ENCODE measurements around the gene TMEM183A. TPM values are rescaled to one million over a fixed set of nuclear protein-coding genes. Genes with fewer than 3 reads are reported as not detected.

The TMEM183A gene
- total and polyA plus RNA-seq, 9 of the 15 experiments (the other 6 are each of a cell fraction or from before 2014, with no cell fraction given), result 23.4 to 190 (median 124) TPM

- in situ Hi-C loops (cut with MboI), result no loop called here
Measured at GRCh38 chr1:202987922-202988583, 19.1 kb upstream of the TMEM183A start.

More at GRCh38 chr1:202987922-202988583, 19.1 kb upstream of the TMEM183A start:
- H4K20me1 ChIP-seq (replicated peaks; ENCODE audit: control insufficient read depth, insufficient read depth, low read length), result no peaks in the 10 kb centered on the region
- H3K4me3 ChIP-seq, result no peak overlapping the region
- WGBS (ENCODE audit: insufficient coverage, low coverage, missing lambda C conversion rate), result 61% methylated on average over 5 of the region's 5 CpGs
- ChIA-PET CTCF (ENCODE audit: low intra/inter-chr PET ratio) (no interaction called here), POLR2A (interaction anchor here (0.6 to 2.4 kb wide), 8 partner anchors 9 to 551 kb away, joined by 3 to 8 read pairs (median 3); no protein-coding TSS in a partner anchor)
- DNase-seq (ENCODE audit: extremely low read depth in 1 of 4, low spot score in 3 of 4) (no peak), FAIRE-seq (no peak), ATAC-seq (peak; percentile 45)
- TF ChIP-seq E2F6 (IDR thresholded peaks at IDR 0.05; ENCODE audit: borderline replicate concordance in 1 of 2, extremely low read depth in 1 of 2, insufficient read depth in 1 of 2, insufficient read length in 1 of 2, low read depth in 1 of 2, low read length in 1 of 2, poor library complexity in 1 of 2, severe bottlenecking in 1 of 2), result peak in 1 of 2 experiments; percentile 63
- peak; percentile 71; the same call in 1 of the 2 replicates for TF ChIP-seq SPI1 (IDR thresholded peaks at IDR 0.05; ENCODE audit: borderline replicate concordance, low read depth, low read length)
- no peak for TF ChIP-seq TRIM25 (IDR thresholded peaks at IDR 0.05; ENCODE audit: borderline replicate concordance)
- peak; percentile 25; the same call in 1 of the 2 replicates for TF ChIP-seq CTBP1 (IDR thresholded peaks at IDR 0.05; ENCODE audit: borderline replicate concordance)
- intact Hi-C loops (cut with micrococcal nuclease), result no loop called here
- H3K9me3 ChIP-seq (replicated peaks; ENCODE audit: control insufficient read depth, insufficient read depth, low read depth, low read length), result no peaks in the 10 kb centered on the region
- peaks cover 5 to 9% of the 10 kb centered on the region in 2 experiments; a peak in 2 of 5 replicates for H3K4me1 ChIP-seq (replicated peaks in 1 of 2; ENCODE audit: control insufficient read depth in 2 of 2, insufficient read depth in 2 of 2, low read length in 2 of 2)
- H3K27ac ChIP-seq (ENCODE audit: extremely low read depth, low read depth, low read length), result no peak overlapping the region
- peak overlapping the region; percentile 66 for H2AFZ ChIP-seq (ENCODE audit: low read depth, low read length)
- no peaks in the 10 kb centered on the region for H3K79me2 ChIP-seq (ENCODE audit: control insufficient read depth, insufficient read depth, low read length)
- H3K4me2 ChIP-seq (ENCODE audit: insufficient read depth, low read length), result no peak overlapping the region
- no peaks in the 10 kb centered on the region for H3K27me3 ChIP-seq (ENCODE audit: control insufficient read depth in 2 of 2, insufficient read depth in 2 of 2, low read length in 2 of 2)
- H3K36me3 ChIP-seq (ENCODE audit: control insufficient read depth, insufficient read depth, low read length), result no peaks in the 10 kb centered on the region
- no TSS peak for BruUV-seq (replicated peaks)
- no peaks in the 10 kb centered on the region for H3K9me1 ChIP-seq (ENCODE audit: control insufficient read depth, insufficient read depth, low read length)
- H3K9ac ChIP-seq (ENCODE audit: insufficient read depth in 1 of 2, low read depth in 2 of 2, low read length in 2 of 2), result peak overlapping the region in 1 of 2 experiments; percentile 51; a peak in 1 of 4 replicates
